AG10803 (cell line): ENCODE data around the gene OPHN1.

ENCODE experiments used
- DNase-seq: peaks from one replicate; pipeline ENCODE4 v3.0.0; 2010; ENCODE audit warnings: low read depth
- H3K4me3 ChIP-seq: 2 replicates; pipeline ENCODE4 v1.5.1; 2011; ENCODE audit warnings: mild to moderate bottlenecking, low read length, control low read depth
- CTCF ChIP-seq: conservative IDR thresholded peaks from 2 replicates; pipeline ENCODE4 v1.5.1; 2011; ENCODE audit warnings: mild to moderate bottlenecking, low read length, control low read depth, inconsistent platforms

Gene OPHN1

GRCh38 chrX:68375803-68376202, 57.5 kb downstream of the OPHN1 start:
- no peak for TF ChIP-seq CTCF
- H3K4me3 ChIP-seq, result no peak overlapping the region
- no peak for DNase-seq

- DNase-seq, result no peak
- TF ChIP-seq CTCF, result no peak
These were observed 60.6 kb downstream of the OPHN1 start for GRCh38 chrX:68372665-68373064.

GRCh38 chrX:68369559-68369958, 63.7 kb downstream of the OPHN1 start:
- no peak overlapping the region for H3K4me3 ChIP-seq
- no peak for TF ChIP-seq CTCF
- no peak for DNase-seq

More at GRCh38 chrX:68372665-68373064, 60.6 kb downstream of the OPHN1 start:
- no peak overlapping the region for H3K4me3 ChIP-seq

- peak; percentile 12 for DNase-seq
- TF ChIP-seq CTCF, result no peak
- H3K4me3 ChIP-seq, result no peak overlapping the region
These were observed 68.0 kb downstream of the OPHN1 start for GRCh38 chrX:68365341-68365740.

- no peak for TF ChIP-seq CTCF
- DNase-seq, result no peak
- no peak overlapping the region for H3K4me3 ChIP-seq
These were observed 69.3 kb downstream of the OPHN1 start for GRCh38 chrX:68363984-68364383.

GRCh38 chrX:68358679-68359078, 74.6 kb downstream of the OPHN1 start:
- H3K4me3 ChIP-seq, result no peak overlapping the region
- no peak for TF ChIP-seq CTCF

GRCh38 chrX:68355629-68355920, 77.7 kb downstream of the OPHN1 start:
- no peak for TF ChIP-seq CTCF
- H3K4me3 ChIP-seq, result no peak overlapping the region
- DNase-seq, result no peak

More at GRCh38 chrX:68358679-68359078, 74.6 kb downstream of the OPHN1 start:
- DNase-seq, result no peak
